GM19023 (cell line): ENCODE data around the gene MC1R.
"Not testable (repeated sequence)": the region's sequence is repeated elsewhere in the genome, so short reads cannot be mapped to it uniquely, and the experiment has no call there.

ENCODE experiments used
- ATAC-seq: cut with Tn5 transposase; IDR thresholded peaks from one replicate; pipeline ENCODE4 v1.9.1; 2021; ENCODE audit warnings: mild to moderate bottlenecking, moderate library complexity; ENCODE audit not compliant: unreplicated experiment

The MC1R gene

GRCh38 chr16:89957216-89957785, 38.6 kb downstream of the MC1R start:
- ATAC-seq = no peak

DNA sequence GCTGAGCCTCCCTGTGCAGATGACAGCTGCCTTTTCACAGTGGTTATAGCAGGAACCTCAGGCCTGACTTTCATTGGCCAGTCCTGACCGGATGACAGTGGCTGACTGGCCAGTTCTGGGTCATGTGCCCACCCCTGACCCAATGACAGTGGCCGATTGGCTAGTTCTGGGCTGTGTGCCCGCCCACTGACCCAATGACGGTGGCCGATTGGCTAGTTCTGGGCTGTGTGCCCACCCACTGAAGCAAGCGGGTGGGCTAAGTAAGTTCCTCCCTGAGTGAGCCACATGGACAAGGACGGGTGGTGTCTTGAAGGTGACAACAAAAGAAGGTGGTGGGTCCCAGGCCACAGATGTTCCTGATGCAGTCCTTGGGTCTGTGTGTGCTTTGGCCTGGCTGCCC, 39.4 kb downstream of the MC1R start:
- ATAC-seq = no peak

GRCh38 chr16:89958596-89958995, 39.9 kb downstream of the MC1R start:
- ATAC-seq = no peak

- no peak for ATAC-seq
Measured at GRCh38 chr16:89960966-89961365, 42.3 kb downstream of the MC1R start.

GRCh38 chr16:89961920-89962319, 43.3 kb downstream of the MC1R start:
- no peak for ATAC-seq

GRCh38 chr16:89962754-89963498, 44.3 kb downstream of the MC1R start:
- no peak for ATAC-seq

- no peak for ATAC-seq
Measured at GRCh38 chr16:89964201-89964600, 45.5 kb downstream of the MC1R start.

DNA sequence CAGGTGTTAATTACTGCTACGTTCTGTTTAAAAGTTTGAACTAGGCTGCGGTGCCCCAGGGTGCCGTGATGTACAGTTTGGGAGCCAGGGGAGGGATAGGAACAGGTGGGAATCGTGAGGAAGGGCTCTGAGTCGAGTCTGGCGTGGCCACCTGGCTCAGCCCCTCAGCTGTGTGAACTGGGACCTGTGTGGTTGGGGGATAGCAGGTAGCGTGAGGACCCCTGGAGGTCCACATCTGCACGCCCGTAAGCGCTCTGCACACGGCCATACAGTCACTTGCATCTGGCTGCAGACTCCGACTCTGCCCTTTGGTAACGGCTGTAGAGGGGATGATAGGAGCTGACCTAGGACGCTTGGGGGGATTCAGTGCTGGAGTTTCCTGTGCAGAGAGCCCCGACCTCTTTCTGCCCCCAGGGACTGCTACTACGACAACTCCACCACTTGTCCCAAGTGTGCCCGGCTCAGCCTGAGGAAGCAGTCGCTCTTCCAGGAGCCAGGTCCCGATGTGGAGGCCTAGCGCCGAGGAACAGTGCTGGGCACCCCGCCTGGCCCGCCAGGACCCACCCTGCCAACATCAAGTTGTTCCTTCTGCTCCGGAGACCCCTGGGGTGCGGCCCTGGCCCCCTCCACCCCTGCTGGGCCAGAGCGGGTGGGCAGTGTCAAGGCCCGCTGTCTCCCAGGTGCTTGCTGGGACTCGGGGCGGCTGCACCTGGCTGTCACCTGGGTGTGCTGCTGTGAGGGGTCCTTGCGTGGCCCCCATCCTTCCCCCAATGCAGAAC, 47.0 kb downstream of the MC1R start:
- no peak for ATAC-seq

- ATAC-seq = no peak
Measured at GRCh38 chr16:89966756-89967155, 48.1 kb downstream of the MC1R start.

DNA sequence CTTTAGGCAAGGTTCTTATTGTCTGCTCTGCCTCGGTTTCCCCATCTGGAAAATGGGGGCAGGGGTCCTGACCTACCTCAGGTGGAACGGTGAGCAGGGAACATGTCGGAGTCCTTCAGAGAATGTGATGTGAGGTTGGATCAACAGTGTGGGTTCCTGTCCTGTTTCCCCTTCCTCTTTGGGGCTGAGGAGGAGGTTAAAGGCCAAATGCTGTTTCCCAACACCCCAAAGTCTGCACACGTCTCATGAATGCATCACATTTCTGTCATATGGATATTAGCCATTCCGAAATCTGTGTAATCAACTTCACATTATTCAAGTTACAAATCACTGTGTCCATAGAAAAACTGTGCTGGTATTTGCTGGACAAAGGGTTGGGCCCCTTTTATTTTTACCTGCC, 48.8 kb downstream of the MC1R start:
- not testable (repeated sequence) for ATAC-seq

DNA sequence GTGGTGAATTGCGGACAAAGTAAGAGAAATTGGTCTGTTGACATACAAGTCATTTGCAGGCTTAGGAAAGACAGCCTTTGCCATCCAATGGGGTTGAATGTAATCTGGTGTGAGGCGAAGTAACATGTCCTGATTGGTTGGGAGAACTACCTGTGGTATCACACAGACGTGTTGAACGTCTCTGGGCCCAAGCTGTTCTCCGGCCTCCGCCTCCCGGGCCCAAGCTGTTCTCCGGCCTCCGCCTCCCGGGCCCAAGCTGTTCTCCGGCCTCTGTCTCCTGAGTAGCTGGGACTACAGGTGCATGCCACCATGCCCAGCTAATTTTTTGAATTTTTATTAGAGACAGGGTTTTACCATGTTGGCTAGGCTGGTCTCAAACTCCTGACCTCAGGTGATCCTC, 49.4 kb downstream of the MC1R start:
- ATAC-seq = not testable (repeated sequence)

GRCh38 chr16:89969741-89970410, 51.2 kb downstream of the MC1R start:
- no peak for ATAC-seq
